ENCODE data around the gene CADPS.

GRCh38 chr3:62569609-62570008 lies 305.6 kb downstream of the CADPS start:
- TF ChIP-seq CTCF (IDR thresholded peaks at IDR 0.05), result no peak
- TF ChIP-seq ZFX (IDR thresholded peaks at IDR 0.05; ENCODE audit: borderline replicate concordance), result no peak

All from 22Rv1 (cell line).